ENCODE results near the gene ARX. TPM values are rescaled to one million over a fixed set of nuclear protein-coding genes. Genes with fewer than 3 reads are reported as not detected.
A peak's percentile ranks its signal among the peaks of the same experiment; 100 is the strongest.

ARX gene
- total RNA-seq, 3 donors from 2014 or later (not counting 1 experiment from before 2014, with no cell fraction given): not detected

- H3K4me1 Mint-ChIP-seq: peaks cover 16 to 24% of the 10 kb centered on the region in 2 donors
- Histone ChIP-seq H3K27me3 (ENCODE audit: control insufficient read depth, insufficient read depth, low read length) (peaks cover 45% of the 10 kb centered on the region), H3K4me1 (ENCODE audit: control insufficient read depth, insufficient read depth, low read length) (peaks cover 34% of the 10 kb centered on the region), H3K4me3 (ENCODE audit: low read length) (no peak overlapping the region), H3K9me3 (ENCODE audit: control insufficient read depth, insufficient read depth, low read length) (no peaks in the 10 kb centered on the region), H3K36me3 (ENCODE audit: control insufficient read depth, insufficient read depth, low read length) (no peaks in the 10 kb centered on the region), H3K27ac (ENCODE audit: low read length) (no peak overlapping the region)
- TF ChIP-seq CTCF (IDR thresholded peaks at IDR 0.05): no peak
- peak overlapping the region; percentile 31 for H3K4me3 Mint-ChIP-seq
- no peak overlapping the region for H3K27ac Mint-ChIP-seq
- 12% methylated on average over 4 of the region's 22 CpGs for WGBS (ENCODE audit: insufficient coverage)
- intact Hi-C loops (cut with micrococcal nuclease): loop anchor here (10.0 kb wide), 1 partner anchor 185 kb away; no protein-coding TSS in a partner anchor
- ATAC-seq (no peak), DNase-seq (no peak)
- H3K27me3 Mint-ChIP-seq (ENCODE audit: low read depth in 2 of 2): peaks cover 50 to 62% of the 10 kb centered on the region in 2 donors
- no peaks in the 10 kb centered on the region for H3K9me3 Mint-ChIP-seq
- no peaks in the 10 kb centered on the region for H3K36me3 Mint-ChIP-seq
These were observed 4.1 kb upstream of the ARX start for GRCh38 chrX:25019707-25020390.

GRCh38 chrX:25018682-25019081, 2.9 kb upstream of the ARX start:
- Mint-ChIP-seq H3K27me3 (ENCODE audit: low read depth in 2 of 2) (peaks cover 50 to 58% of the 10 kb centered on the region in 2 donors), H3K27ac (no peak overlapping the region), H3K4me1 (peaks cover 16 to 31% of the 10 kb centered on the region in 2 donors), H3K9me3 (no peaks in the 10 kb centered on the region), H3K4me3 (no peak overlapping the region), H3K36me3 (no peaks in the 10 kb centered on the region)
- H3K27me3 ChIP-seq (ENCODE audit: control insufficient read depth, insufficient read depth, low read length): peaks cover 45% of the 10 kb centered on the region
- no peaks in the 10 kb centered on the region for H3K9me3 ChIP-seq (ENCODE audit: control insufficient read depth, insufficient read depth, low read length)
- H3K36me3 ChIP-seq (ENCODE audit: control insufficient read depth, insufficient read depth, low read length): no peaks in the 10 kb centered on the region
- no peak overlapping the region for H3K4me3 ChIP-seq (ENCODE audit: low read length)
- H3K27ac ChIP-seq (ENCODE audit: low read length): no peak overlapping the region
- no CpG with 5 or more reads among the region's 3 CpGs for WGBS (ENCODE audit: insufficient coverage)
- peaks cover 34% of the 10 kb centered on the region for H3K4me1 ChIP-seq (ENCODE audit: control insufficient read depth, insufficient read depth, low read length)
- intact Hi-C loops (cut with micrococcal nuclease): no loop called here
- no peak for ATAC-seq
- TF ChIP-seq CTCF (IDR thresholded peaks at IDR 0.05): no peak
- DNase-seq: no peak

GRCh38 chrX:25017667-25018247, 2.0 kb upstream of the ARX start:
- Mint-ChIP-seq H3K27me3 (ENCODE audit: low read depth in 2 of 2) (peaks cover 48 to 52% of the 10 kb centered on the region in 2 donors), H3K9me3 (no peaks in the 10 kb centered on the region), H3K4me3 (no peak overlapping the region)

More at GRCh38 chrX:25017667-25018247, 2.0 kb upstream of the ARX start:
- intact Hi-C loops (cut with micrococcal nuclease): no loop called here
- no peak overlapping the region for H3K4me3 ChIP-seq (ENCODE audit: low read length)
- no peaks in the 10 kb centered on the region for H3K9me3 ChIP-seq (ENCODE audit: control insufficient read depth, insufficient read depth, low read length)
- ATAC-seq: no peak
- peaks cover 34% of the 10 kb centered on the region for H3K4me1 ChIP-seq (ENCODE audit: control insufficient read depth, insufficient read depth, low read length)
- no peak for TF ChIP-seq CTCF (IDR thresholded peaks at IDR 0.05)
- no peaks in the 10 kb centered on the region for H3K36me3 Mint-ChIP-seq
- no peak overlapping the region for H3K27ac Mint-ChIP-seq
- no peak for DNase-seq
- H3K4me1 Mint-ChIP-seq: peaks cover 16 to 36% of the 10 kb centered on the region in 2 donors
- no peaks in the 10 kb centered on the region for H3K36me3 ChIP-seq (ENCODE audit: control insufficient read depth, insufficient read depth, low read length)
- peaks cover 45% of the 10 kb centered on the region for H3K27me3 ChIP-seq (ENCODE audit: control insufficient read depth, insufficient read depth, low read length)
- WGBS (ENCODE audit: insufficient coverage): 6% methylated on average over 31 of the region's 32 CpGs
- H3K27ac ChIP-seq (ENCODE audit: low read length): no peak overlapping the region

All from natural killer cell (primary cell).